ENCODE data around the gene GAB1. TPM values are rescaled to one million over a fixed set of nuclear protein-coding genes. Genes with fewer than 3 reads are reported as not detected.

GAB1 gene
- total and polyA plus RNA-seq, 3 donors from 2014 or later = 19.7 to 64.5 (median 61.3) TPM

DNA sequence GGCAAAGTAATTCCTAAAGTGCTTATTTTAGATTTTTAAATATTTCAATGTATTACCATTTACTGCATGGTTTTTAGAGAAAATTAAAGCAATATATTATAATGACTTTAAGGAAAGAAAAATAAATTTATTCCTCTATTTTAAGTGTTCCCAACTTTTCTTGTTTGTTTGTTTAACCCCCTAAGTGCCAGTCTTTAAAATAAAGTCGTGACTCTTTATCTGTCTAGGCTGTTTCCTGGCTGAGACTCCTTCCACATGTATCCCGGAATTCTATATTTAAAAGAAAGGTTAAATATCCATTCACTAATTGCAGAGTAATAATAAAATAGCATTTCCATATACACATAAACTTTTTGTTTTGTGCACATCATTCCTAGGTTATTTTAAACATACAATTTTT, 71.2 kb downstream of the GAB1 start:
- Histone ChIP-seq H3K27me3 (no peaks in the 10 kb centered on the region), H3K36me3 (ENCODE audit: low read depth, missing control alignments) (no peaks in the 10 kb centered on the region), H3K9me3 (no peaks in the 10 kb centered on the region), H3K27ac (no peak overlapping the region), H3K4me3 (no peak overlapping the region), H3K4me1 (peaks cover 50% of the 10 kb centered on the region)
- TF ChIP-seq, protein P1, sequence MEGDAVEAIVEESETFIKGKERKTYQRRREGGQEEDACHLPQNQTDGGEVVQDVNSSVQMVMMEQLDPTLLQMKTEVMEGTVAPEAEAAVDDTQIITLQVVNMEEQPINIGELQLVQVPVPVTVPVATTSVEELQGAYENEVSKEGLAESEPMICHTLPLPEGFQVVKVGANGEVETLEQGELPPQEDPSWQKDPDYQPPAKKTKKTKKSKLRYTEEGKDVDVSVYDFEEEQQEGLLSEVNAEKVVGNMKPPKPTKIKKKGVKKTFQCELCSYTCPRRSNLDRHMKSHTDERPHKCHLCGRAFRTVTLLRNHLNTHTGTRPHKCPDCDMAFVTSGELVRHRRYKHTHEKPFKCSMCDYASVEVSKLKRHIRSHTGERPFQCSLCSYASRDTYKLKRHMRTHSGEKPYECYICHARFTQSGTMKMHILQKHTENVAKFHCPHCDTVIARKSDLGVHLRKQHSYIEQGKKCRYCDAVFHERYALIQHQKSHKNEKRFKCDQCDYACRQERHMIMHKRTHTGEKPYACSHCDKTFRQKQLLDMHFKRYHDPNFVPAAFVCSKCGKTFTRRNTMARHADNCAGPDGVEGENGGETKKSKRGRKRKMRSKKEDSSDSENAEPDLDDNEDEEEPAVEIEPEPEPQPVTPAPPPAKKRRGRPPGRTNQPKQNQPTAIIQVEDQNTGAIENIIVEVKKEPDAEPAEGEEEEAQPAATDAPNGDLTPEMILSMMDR (IDR thresholded peaks at IDR 0.05) = no peak
- no peak for TF ChIP-seq POLR2A (IDR thresholded peaks at IDR 0.05)
- intact Hi-C loops (cut with DNase I; ENCODE audit: low total_unique reads) = no loop called here
- 67% methylated on average over 2 of the region's 2 CpGs for WGBS, 2 donors
- DNase-seq = no peak

DNA sequence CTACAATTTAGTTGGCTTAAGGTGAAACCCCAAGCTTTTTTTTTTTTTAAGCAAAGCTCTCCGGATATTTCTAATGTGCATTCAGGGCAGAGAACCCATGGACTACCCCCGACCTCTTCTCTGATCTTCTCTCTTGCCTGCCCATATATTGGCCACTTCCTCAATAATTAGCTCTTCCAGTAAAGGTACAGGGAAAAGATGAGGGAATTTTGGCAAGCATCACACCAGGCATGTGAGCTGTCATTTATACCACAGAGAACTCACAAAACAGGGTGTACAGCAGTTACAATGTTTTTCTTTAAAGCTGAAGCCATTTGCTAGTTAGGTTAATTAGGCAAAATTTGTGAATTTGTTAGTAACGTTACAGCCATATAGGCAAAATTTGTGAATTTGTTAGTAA, 73.3 kb downstream of the GAB1 start:
- Histone ChIP-seq H3K4me3 (no peak overlapping the region), H3K27me3 (no peaks in the 10 kb centered on the region), H3K4me1 (peaks cover 30% of the 10 kb centered on the region), H3K9me3 (no peaks in the 10 kb centered on the region), H3K36me3 (ENCODE audit: low read depth, missing control alignments) (no peaks in the 10 kb centered on the region), H3K27ac (no peak overlapping the region)
- DNase-seq = no peak
- TF ChIP-seq POLR2A (IDR thresholded peaks at IDR 0.05) = no peak
- TF ChIP-seq, protein P1 (IDR thresholded peaks at IDR 0.05) = no peak
- intact Hi-C loops (cut with DNase I; ENCODE audit: low total_unique reads) = no loop called here
- 92 to 94% methylated on average over 3 of the region's 3 CpGs for WGBS, 2 donors

DNA sequence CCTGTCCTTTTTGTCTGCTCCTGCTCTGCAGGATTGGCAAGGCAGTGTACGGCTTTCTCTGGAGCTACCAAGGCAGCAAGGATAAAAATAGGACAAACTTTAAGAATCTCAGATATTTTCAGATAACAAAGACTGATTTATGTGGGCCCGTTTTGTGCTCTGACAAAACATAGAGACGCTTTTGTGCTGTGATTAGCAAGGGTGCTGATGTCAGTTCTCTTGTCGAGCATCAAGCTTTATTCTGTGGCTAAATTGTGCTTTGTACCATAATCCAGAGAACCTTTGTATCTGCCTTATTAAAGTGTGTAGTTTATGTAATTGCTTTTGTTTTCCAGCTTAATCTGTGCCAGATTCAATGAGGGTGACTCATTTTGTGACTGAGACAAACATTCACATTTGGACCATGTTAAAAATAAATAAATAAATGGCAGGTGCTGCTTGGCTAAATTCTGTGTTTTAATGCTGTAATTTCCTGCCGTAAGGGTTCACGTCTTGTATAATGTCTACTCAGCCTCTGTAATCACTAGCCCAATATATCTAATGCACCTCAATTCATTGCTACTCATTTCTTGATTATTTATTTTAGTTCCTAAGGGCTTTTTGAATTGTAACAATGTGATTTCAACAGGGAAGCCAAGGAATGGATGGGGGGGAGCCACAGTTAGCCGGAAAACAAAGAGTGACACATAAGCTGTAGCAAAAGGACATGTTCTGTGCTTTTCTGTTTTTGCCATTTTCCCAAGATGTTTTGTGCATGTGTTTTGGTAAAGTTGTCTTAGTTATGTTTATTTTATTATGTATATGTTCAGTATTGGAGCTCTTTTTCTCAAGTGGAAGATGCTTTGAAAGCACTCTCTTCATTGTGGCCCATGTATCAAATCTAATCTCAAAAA, 75.1 kb downstream of the GAB1 start:
- Histone ChIP-seq H3K36me3 (ENCODE audit: low read depth, missing control alignments) (no peaks in the 10 kb centered on the region), H3K4me3 (no peak overlapping the region), H3K27me3 (no peaks in the 10 kb centered on the region), H3K27ac (peak overlapping the region; percentile 22 to 68), H3K4me1 (peaks cover 18% of the 10 kb centered on the region), H3K9me3 (no peaks in the 10 kb centered on the region)
- 38 to 43% methylated on average over 7 of the region's 7 CpGs for WGBS, 2 donors
- intact Hi-C loops (cut with DNase I; ENCODE audit: low total_unique reads) = no loop called here
- peak; percentile 54 for DNase-seq
- TF ChIP-seq POLR2A (IDR thresholded peaks at IDR 0.05) = no peak
- TF ChIP-seq, protein P1 (IDR thresholded peaks at IDR 0.05) = no peak

DNA sequence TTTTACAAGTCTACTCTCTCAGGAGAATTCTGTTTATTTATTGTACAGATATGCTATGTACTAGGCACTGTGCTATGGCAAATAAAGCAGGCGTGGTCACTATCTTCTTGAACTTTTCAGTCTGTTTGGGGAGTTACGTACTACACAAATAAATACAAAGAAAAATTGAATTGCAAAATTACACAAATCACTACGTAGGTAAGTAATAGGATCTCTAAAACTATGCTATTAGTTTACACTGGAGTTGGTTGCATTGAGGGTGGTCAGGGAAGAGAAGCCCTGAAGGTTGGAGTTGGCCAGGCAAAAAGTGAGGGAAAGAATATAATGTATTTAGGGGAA, 75.7 kb downstream of the GAB1 start:
- peaks cover 17% of the 10 kb centered on the region for H3K4me1 ChIP-seq
- WGBS, 2 donors = 37 to 74% methylated on average over 3 of the region's 3 CpGs
- H3K9me3 ChIP-seq = no peaks in the 10 kb centered on the region
- TF ChIP-seq POLR2A (IDR thresholded peaks at IDR 0.05) = no peak
- TF ChIP-seq, protein P1 (IDR thresholded peaks at IDR 0.05) = no peak
- no peak overlapping the region for H3K4me3 ChIP-seq
- H3K27ac ChIP-seq = peak overlapping the region in 1 of 2 donors; percentile 68
- H3K36me3 ChIP-seq (ENCODE audit: low read depth, missing control alignments) = no peaks in the 10 kb centered on the region
- H3K27me3 ChIP-seq = no peaks in the 10 kb centered on the region
- DNase-seq = no peak
- intact Hi-C loops (cut with DNase I; ENCODE audit: low total_unique reads) = no loop called here

All from testis (tissue), 3 donors.